Psoas muscle (tissue), 8 donors: Measurements from ENCODE around the gene TAOK2. TPM values are rescaled to one million over a fixed set of nuclear protein-coding genes. Genes with fewer than 3 reads are reported as not detected.

Experiments used
- ATAC-seq, 4 donors: fragments of 200-7000 bp; cut with Tn5 transposase; one replicate each; pipeline ENCODE4 v1.9.1; 2020; ENCODE audit warnings: moderate library complexity in 3 of 4, mild to moderate bottlenecking in 2 of 4
- DNase-seq, 2 donors: peaks; one replicate each; pipeline ENCODE4 v3.0.0-alpha.2; 2020
- H3K27ac ChIP-seq: fragments of 200-600 bp; one replicate; pipeline ENCODE4 v1.8.0; 2022
- H3K27me3 ChIP-seq, 3 donors: fragments of 200-600 bp in 1 of 3; one replicate each; pipeline versions ENCODE4 v1.6.1 to v1.8.0; 2013 to 2022; ENCODE audit warnings: low read length in 2 of 3, mild to moderate bottlenecking in 2 of 3, moderate library complexity in 1 of 3; ENCODE audit not compliant: insufficient read depth in 3 of 3
- H3K36me3 ChIP-seq, 2 donors: fragments of 200-600 bp in 1 of 2; one replicate each; pipeline versions ENCODE4 v1.6.1 to v1.8.0; 2013 to 2022; ENCODE audit warnings: low read depth in 1 of 2, mild to moderate bottlenecking in 1 of 2, moderate library complexity in 1 of 2; ENCODE audit not compliant: insufficient read depth in 1 of 2
- H3K4me1 ChIP-seq: fragments of 200-600 bp; one replicate; pipeline ENCODE4 v1.8.0; 2022
- H3K4me3 ChIP-seq: fragments of 200-600 bp; one replicate; pipeline ENCODE4 v1.8.0; 2022; ENCODE audit warnings: mild to moderate bottlenecking
- H3K9me3 ChIP-seq: fragments of 200-600 bp; one replicate; pipeline ENCODE4 v1.8.0; 2022
- CTCF ChIP-seq: fragments of 200-600 bp; IDR thresholded peaks from one replicate; pipeline ENCODE4 v1.8.0; 2022; ENCODE audit warnings: antibody characterized with exemption
- WGBS, 3 donors: extraction: QIAGEN DNeasy Blood & Tissue Kit; methylation state at CpG; one replicate each; pipeline versions ENCODE4 v1.1.6 to v1.1.7; 2013; 5-methylcytosine and 5-hydroxymethylcytosine counted together
- intact Hi-C, 2 donors: fragments of 100-400 bp; cut with DNase I; formaldehyde crosslinking; loops; one replicate each; pipeline versions ENCODE4 v1.11.0 to v1.14.2; 2022
- polyA plus RNA-seq, 3 donors: library from polyadenylated mRNA; stranded (reverse); fragments of 200-250 nt; gene quantifications; one replicate each; pipeline ENCODE4 v1.2.3, GENCODE V29; 2013
- total RNA-seq, 4 donors: library from RNA; stranded (reverse); fragmentation: NEBNext Ultra II Directional in 2 of 4; extraction: Animal tissue kit (Norgen Biotek cat#: 25700) in 2 of 4; gene quantifications; one replicate each; pipeline versions ENCODE4 v1.2.1 to v1.2.4, GENCODE V29; 2021 to 2023
- donor health status: healthy with polysubstance abuse.
- donor health status: DM: no; HTN: no; CAD: no; lungs with moderate emphysema.
- donor health status: Bipolar disorder and iron deficiency.
- donor health status: healthy.
- donor health status: DM: yes; HTN: yes; CAD: no.
- donor health status: DM: no; HTN: no; CAD: no.
- donor health status: DM: no; HTN: no; CAD: no.
- donor health status: DM: yes; HTN: yes; CAD: no.

Gene TAOK2
- total and polyA plus RNA-seq, 7 donors, result 15.7 to 30.2 (median 21.8) TPM

GRCh38 chr16:30024451-30024850 lies 50.8 kb downstream of the TAOK2 start:
- no peak for TF ChIP-seq CTCF
- intact Hi-C loops, result loop anchor here in 1 of 2 donors (10.0 kb wide), 1 partner anchor 330 kb away; no protein-coding TSS in a partner anchor

GRCh38 chr16:30025156-30025555 lies 51.5 kb downstream of the TAOK2 start:
- H3K4me3 ChIP-seq, result no peak overlapping the region
- H3K27me3 ChIP-seq, result peaks cover 0 to 39% (median 5%) of the 10 kb centered on the region in 3 donors
- intact Hi-C loops, result loop anchor here in 1 of 2 donors (10.0 kb wide), 1 partner anchor 330 kb away; no protein-coding TSS in a partner anchor
- DNase-seq (no peak), ATAC-seq (no peak)
- no peak for TF ChIP-seq CTCF
- H3K4me1 ChIP-seq, result no peaks in the 10 kb centered on the region
- WGBS, 3 donors, result 67 to 70% (median 68%) methylated on average over 20 of the region's 20 CpGs
- no peaks in the 10 kb centered on the region for H3K9me3 ChIP-seq
- H3K27ac ChIP-seq, result no peak overlapping the region
- no peaks in the 10 kb centered on the region for H3K36me3 ChIP-seq

More at GRCh38 chr16:30024451-30024850, 50.8 kb downstream of the TAOK2 start:
- H3K4me3 ChIP-seq, result no peak overlapping the region
- DNase-seq (no peak), ATAC-seq (no peak)
- WGBS, 3 donors, result 75 to 84% (median 76%) methylated on average over 16 of the region's 16 CpGs
- peaks cover 0 to 32% (median 2%) of the 10 kb centered on the region in 3 donors for H3K27me3 ChIP-seq
- no peak overlapping the region for H3K27ac ChIP-seq
- no peaks in the 10 kb centered on the region for H3K4me1 ChIP-seq
- no peaks in the 10 kb centered on the region for H3K9me3 ChIP-seq
- H3K36me3 ChIP-seq, result no peaks in the 10 kb centered on the region

GRCh38 chr16:30025574-30025973 lies 51.9 kb downstream of the TAOK2 start:
- no peak for DNase-seq
- H3K4me1 ChIP-seq, result no peaks in the 10 kb centered on the region
- peaks cover 0 to 41% (median 9%) of the 10 kb centered on the region in 3 donors for H3K27me3 ChIP-seq
- 69 to 72% (median 69%) methylated on average over 7 of the region's 7 CpGs for whole genome bisulfite sequencing, 3 donors
- H3K36me3 ChIP-seq, result no peaks in the 10 kb centered on the region
- intact Hi-C loops, result loop anchor here in 1 of 2 donors (10.0 kb wide), 1 partner anchor 331 kb away; no protein-coding TSS in a partner anchor
- H3K9me3 ChIP-seq, result no peaks in the 10 kb centered on the region
- TF ChIP-seq CTCF, result no peak
- H3K4me3 ChIP-seq, result no peak overlapping the region
- no peak overlapping the region for H3K27ac ChIP-seq
- no peak for ATAC-seq

GRCh38 chr16:30026449-30026848 lies 52.8 kb downstream of the TAOK2 start:
- H3K36me3 ChIP-seq, result no peaks in the 10 kb centered on the region
- no peaks in the 10 kb centered on the region for H3K9me3 ChIP-seq
- 87 to 90% (median 89%) methylated on average over 18 of the region's 18 CpGs for WGBS, 3 donors
- TF ChIP-seq CTCF, result no peak
- DNase-seq (no peak), ATAC-seq (no peak)
- H3K4me3 ChIP-seq, result no peak overlapping the region
- intact Hi-C loops, result loop anchor here in 1 of 2 donors (10.0 kb wide), 1 partner anchor 332 kb away; no protein-coding TSS in a partner anchor
- peaks cover 0 to 41% (median 11%) of the 10 kb centered on the region in 3 donors for H3K27me3 ChIP-seq
- H3K4me1 ChIP-seq, result peaks cover 2% of the 10 kb centered on the region
- H3K27ac ChIP-seq, result no peak overlapping the region
